KMS-11 (cell line): ENCODE measurements around the gene MACROD2.

Experiments used
- H2AFZ ChIP-seq: fragments of 200-600 bp; sonication (generic); 2 replicates; pipeline ENCODE4 v1.6.1; 2016; ENCODE audit warnings: antibody characterized with exemption, mixed run types, low read depth
- H3K27ac ChIP-seq: fragments of 200-600 bp; sonication (generic); 2 replicates; pipeline ENCODE4 v1.6.1; 2016; ENCODE audit warnings: mild to moderate bottlenecking, mixed run types
- H3K27me3 ChIP-seq: fragments of 200-600 bp; sonication (generic); 2 replicates; pipeline ENCODE4 v1.6.1; 2017; ENCODE audit warnings: mild to moderate bottlenecking, low read depth, mixed run types, moderate library complexity; ENCODE audit not compliant: insufficient read depth
- H3K36me3 ChIP-seq: fragments of 200-600 bp; sonication (generic); 2 replicates; pipeline ENCODE4 v1.6.1; 2017; ENCODE audit warnings: mild to moderate bottlenecking, mixed run types; ENCODE audit not compliant: insufficient read depth
- H3K4me1 ChIP-seq: fragments of 200-600 bp; sonication (generic); 2 replicates; pipeline ENCODE4 v1.6.1; 2016; ENCODE audit warnings: mild to moderate bottlenecking, low read depth, mixed run types; ENCODE audit not compliant: poor library complexity, severe bottlenecking
- H3K4me2 ChIP-seq: fragments of 200-600 bp; sonication (generic); 2 replicates; pipeline ENCODE4 v1.7.0; 2016; ENCODE audit warnings: mild to moderate bottlenecking, mixed run types
- H3K4me3 ChIP-seq: fragments of 200-600 bp; sonication (generic); IDR thresholded peaks from 2 replicates; pipeline ENCODE4 v1.6.1; 2017; ENCODE audit warnings: low read depth, low read length, mixed read lengths; ENCODE audit not compliant: insufficient read depth
- H3K79me2 ChIP-seq: fragments of 200-600 bp; sonication (generic); 2 replicates; pipeline ENCODE4 v1.6.1; 2016; ENCODE audit warnings: low read depth, mixed run types; ENCODE audit not compliant: insufficient read depth
- H3K9ac ChIP-seq: fragments of 200-600 bp; sonication (generic); 2 replicates; pipeline ENCODE4 v1.6.1; 2016; ENCODE audit warnings: mild to moderate bottlenecking, mixed run types
- H4K20me1 ChIP-seq: fragments of 200-600 bp; sonication (generic); 2 replicates; pipeline ENCODE4 v1.6.1; 2016; ENCODE audit warnings: mild to moderate bottlenecking, mixed run types; ENCODE audit not compliant: insufficient read depth
- CTCF ChIP-seq: fragments of 200-600 bp; sonication (generic); conservative IDR thresholded peaks from 2 replicates; pipeline ENCODE4 v1.6.1; 2017; ENCODE audit warnings: low read depth, mild to moderate bottlenecking, antibody characterized with exemption, low read length, moderate library complexity, mixed read lengths

MACROD2 gene

GRCh38 chr20:14992153-14992552, 996.8 kb downstream of the MACROD2 start:
- no peak overlapping the region for H3K27ac ChIP-seq
- H3K9ac ChIP-seq, result no peak overlapping the region
- H3K27me3 ChIP-seq, result no peaks in the 10 kb centered on the region
- no peak for TF ChIP-seq CTCF
- no peaks in the 10 kb centered on the region for H3K36me3 ChIP-seq
- H3K79me2 ChIP-seq, result no peaks in the 10 kb centered on the region
- H3K4me1 ChIP-seq, result no peaks in the 10 kb centered on the region
- no peak overlapping the region for H3K4me2 ChIP-seq
- H3K4me3 ChIP-seq, result no peak overlapping the region
- no peak overlapping the region for H2AFZ ChIP-seq
- no peaks in the 10 kb centered on the region for H4K20me1 ChIP-seq

DNA sequence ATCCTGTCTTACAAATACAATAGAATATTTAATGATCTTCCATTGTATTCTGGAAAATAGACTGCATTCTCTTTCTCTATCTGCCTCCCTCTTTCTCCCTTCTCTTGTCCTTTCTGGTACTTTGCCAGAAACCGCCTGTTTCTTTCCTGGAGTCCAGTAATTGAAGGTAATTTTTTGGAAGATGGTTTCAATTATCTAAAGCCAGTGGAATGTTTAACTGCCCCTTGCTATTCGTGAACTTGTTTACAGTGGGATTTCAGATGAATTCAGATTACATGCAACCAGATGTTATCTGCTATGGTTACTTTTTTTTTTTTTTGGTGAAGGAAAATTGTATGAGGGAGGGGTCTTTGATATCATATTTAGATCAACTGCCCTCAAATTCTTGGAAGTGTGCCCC, 997.6 kb downstream of the MACROD2 start:
- Histone ChIP-seq H4K20me1 (no peaks in the 10 kb centered on the region), H3K27me3 (no peaks in the 10 kb centered on the region), H3K36me3 (no peaks in the 10 kb centered on the region), H2AFZ (no peak overlapping the region), H3K9ac (no peak overlapping the region), H3K4me2 (no peak overlapping the region), H3K27ac (no peak overlapping the region), H3K4me1 (no peaks in the 10 kb centered on the region), H3K79me2 (no peaks in the 10 kb centered on the region), H3K4me3 (no peak overlapping the region)
- no peak for TF ChIP-seq CTCF

DNA sequence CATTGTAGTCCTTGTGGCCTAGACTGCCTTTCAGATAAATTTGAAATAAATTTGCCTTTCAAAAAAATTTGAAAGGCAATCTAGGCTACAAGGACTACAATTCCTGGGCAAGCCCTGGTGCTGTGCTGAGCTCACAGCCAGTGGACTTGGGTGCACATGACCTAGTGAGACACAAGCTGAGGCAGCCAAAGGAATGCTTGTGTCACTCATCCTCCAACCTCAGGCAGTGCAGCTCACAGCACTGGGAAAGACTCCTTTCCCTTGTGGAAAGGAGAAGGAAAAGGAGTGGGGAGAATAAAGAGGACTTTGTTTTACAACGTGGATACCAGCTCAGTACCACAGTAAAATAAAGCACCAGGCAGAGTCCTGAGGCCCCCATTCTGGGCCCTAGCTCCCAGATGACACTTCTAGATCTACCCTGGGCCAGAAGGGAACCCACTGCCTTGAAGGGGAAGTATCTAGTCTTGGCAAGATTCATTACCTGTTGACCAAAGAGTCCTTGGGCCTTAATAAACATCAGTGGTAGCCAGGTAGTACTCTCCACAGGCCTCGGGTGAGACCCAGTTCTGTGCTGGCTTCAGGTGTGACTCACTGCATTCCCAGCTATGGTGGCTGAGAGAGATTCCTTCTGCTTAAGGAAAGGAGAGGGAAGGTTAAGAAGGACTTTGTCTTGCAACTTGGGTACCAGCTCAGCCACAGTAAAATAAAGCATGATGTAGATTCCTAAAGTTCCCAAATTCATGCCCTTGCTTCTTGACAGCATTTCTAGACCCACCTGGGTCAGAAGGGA, 1001.8 kb downstream of the MACROD2 start:
- Histone ChIP-seq H3K4me1 (no peaks in the 10 kb centered on the region), H3K4me2 (no peak overlapping the region), H3K79me2 (no peaks in the 10 kb centered on the region), H3K27ac (no peak overlapping the region), H2AFZ (no peak overlapping the region), H3K36me3 (no peaks in the 10 kb centered on the region), H3K27me3 (no peaks in the 10 kb centered on the region), H3K4me3 (no peak overlapping the region), H3K9ac (no peak overlapping the region), H4K20me1 (no peaks in the 10 kb centered on the region)
- TF ChIP-seq CTCF, result no peak

DNA sequence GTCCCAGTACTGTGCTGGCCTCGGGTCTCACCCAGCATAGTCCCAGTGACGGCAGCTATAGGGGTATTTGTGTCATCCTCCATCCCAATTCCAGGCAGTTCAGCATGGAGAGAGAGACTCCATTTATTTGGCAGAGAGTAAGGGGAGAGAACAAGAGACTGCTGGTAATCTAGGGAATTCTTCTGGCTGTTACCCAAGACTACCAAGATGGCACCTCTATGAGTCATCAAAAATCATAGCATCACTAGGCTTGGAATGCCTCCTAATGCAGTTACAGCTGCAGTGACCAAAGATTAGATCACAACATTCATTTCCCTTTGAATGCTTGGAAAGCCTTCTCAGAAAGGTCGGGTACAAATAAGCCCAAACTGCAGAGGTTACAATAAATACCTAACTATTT, 1002.5 kb downstream of the MACROD2 start:
- Histone ChIP-seq H3K4me3 (no peak overlapping the region), H3K27me3 (no peaks in the 10 kb centered on the region), H3K27ac (no peak overlapping the region), H3K4me1 (no peaks in the 10 kb centered on the region), H3K36me3 (no peaks in the 10 kb centered on the region), H3K9ac (no peak overlapping the region), H3K4me2 (no peak overlapping the region), H3K79me2 (no peaks in the 10 kb centered on the region), H4K20me1 (no peaks in the 10 kb centered on the region), H2AFZ (no peak overlapping the region)
- no peak for TF ChIP-seq CTCF
